PFSK-1 (cell line): ENCODE data around the gene OGFR.

Experiments
- POLR2AphosphoS5 ChIP-seq: IDR thresholded peaks from 2 replicates; pipeline ENCODE4 v1.6.1; 2012; ENCODE audit warnings: low read depth, mild to moderate bottlenecking, control low read depth, low read length, moderate library complexity
- TAF1 ChIP-seq: IDR thresholded peaks from 2 replicates; pipeline ENCODE4 v1.6.1; 2012; ENCODE audit warnings: low read length, control low read depth, borderline replicate concordance; ENCODE audit not compliant: insufficient read depth

DNA sequence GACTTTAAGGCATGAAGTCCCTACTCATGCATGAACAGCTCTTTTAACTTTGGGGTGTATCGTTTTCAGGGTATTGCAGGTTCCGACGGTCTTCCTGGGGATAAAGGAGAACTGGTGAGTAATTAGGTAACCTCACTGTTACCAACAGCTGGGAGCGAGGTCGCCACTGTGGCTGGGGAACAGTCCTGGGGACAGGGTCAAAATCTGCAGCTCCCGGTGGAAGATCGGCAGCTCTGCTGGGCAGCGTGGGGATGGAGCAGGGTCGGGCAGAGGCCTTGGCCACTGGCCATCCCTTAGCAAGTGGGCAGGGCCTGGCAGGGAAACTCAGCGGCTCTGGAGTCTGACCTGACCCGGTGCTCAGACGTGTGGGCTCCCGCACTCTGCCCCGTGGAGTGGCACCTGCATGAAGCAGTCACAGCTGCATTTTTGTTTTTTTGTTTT, 28.3 kb downstream of the OGFR start:
- TF ChIP-seq POLR2AphosphoS5 (no peak), TAF1 (no peak)
